Measurements from ENCODE around the gene GPRC5D.

GPRC5D gene

DNA sequence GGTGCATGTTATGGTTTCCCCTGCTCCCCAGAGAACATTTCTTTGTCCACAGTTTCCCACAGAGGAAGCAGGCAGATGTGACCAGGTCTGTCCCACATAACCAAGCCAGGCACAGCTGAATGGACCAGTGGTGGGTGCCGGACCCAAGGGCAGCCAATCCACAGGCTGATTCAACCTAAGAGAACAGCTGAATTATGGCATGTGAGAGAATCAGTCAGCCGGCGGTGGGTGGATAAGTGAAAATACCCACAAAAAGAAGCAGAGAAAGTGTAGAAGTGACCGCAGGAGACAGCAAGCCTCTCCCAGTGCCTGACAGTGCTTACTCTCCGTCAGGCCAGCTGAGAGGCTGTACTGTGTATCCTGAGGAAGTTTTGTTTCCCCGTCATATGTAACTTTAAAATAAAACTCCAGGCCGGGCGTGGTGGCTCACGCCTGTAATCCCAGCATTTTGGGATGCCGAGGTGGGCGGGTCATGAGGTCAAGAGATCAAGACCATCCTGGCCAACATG lies 14.9 kb downstream of the GPRC5D start:
- no peak for DNase-seq

DNA sequence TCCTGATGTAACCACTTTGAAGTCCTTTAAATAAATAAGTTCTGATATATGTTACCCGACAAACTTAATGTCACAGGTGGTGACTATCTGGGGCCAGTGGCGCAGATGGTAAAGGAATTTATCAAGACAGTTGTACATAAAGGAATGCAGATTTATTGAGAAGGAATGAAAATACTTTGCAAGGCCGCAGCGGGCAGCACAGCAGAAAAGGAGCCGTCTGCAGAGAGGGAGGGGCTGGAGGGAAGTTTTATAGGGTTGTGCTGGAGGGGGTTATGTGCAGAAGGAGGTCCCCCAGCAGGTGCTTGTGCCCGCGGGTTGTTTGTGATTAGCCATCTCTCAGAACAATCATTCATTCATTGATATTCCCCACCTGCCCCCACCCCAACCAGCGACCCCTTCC lies 17.4 kb downstream of the GPRC5D start:
- no peak for DNase-seq

- DNase-seq = no peak
Observed at GRCh38 chr12:12933742-12934141, 18.2 kb downstream of the GPRC5D start.

DNA sequence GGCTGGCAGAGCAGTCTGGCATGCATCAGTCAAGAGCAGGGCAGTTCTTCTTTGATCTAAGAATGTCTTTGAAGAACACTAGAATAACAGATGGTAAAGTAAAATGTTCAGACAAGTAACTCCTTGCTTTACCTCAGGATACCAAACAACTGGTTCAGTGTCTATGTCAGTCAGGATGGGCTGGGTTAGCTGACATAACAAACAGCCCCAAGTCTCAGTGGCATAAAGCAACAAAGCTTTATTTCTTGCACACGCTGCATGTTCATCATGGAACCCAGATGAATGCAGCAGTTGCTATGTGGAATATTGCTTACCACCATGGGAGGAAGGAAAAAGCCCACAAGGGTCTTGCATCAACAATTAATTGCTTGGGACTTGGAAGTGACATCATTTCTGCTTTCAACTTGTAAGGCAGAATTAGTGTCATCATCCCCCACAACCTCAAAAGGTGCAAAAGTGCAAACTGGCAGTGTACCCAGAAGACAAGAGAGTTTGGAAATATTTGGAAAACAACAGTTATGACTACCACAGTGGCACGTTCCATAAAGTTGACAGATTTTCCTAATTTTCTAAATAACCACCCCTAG lies 21.2 kb downstream of the GPRC5D start:
- DNase-seq = no peak

DNA sequence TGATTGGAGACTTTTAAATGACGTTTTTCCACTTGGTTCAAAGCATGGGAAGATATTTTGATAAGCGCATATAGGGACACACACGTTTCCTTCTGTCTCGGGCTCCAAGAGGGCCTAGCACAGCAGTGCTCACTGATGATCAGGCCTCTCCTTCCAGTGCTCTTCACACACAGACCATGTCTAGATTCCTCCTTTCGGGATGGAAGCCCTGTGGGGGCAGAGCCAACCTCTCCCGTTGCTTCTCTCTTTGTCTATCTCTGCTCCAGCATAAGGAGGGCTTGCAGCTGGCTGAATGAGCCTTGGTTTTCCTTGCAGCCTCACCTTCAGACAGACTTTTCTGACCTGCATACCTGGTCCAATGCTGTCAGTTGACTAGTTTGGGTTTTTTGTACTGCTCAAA lies 22.3 kb downstream of the GPRC5D start:
- DNase-seq = no peak

GRCh38 chr12:12927211-12928079 lies 24.5 kb downstream of the GPRC5D start:
- peak; percentile 47 for DNase-seq

GRCh38 chr12:12926571-12927071 lies 25.3 kb downstream of the GPRC5D start:
- DNase-seq = peak; percentile 47

DNA sequence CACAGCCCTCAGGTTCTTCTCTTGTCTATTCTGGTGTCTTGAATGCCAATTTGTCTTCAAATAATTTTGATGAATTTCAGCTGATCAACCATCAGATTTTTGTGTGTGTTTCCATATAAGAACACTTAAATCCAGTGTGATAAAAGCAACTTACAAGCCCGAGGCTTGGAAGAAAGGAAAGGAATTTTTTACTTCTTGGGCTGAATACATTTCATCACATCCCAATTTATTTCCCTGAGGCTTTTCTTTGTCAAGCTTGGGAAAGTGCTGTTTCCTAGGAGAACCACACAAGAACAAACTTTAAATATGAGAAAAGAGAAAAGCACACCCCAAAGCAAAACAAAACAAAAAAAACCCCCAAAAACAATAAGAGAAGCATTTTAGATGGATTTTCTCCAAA lies 26.6 kb downstream of the GPRC5D start:
- no peak for DNase-seq

DNA sequence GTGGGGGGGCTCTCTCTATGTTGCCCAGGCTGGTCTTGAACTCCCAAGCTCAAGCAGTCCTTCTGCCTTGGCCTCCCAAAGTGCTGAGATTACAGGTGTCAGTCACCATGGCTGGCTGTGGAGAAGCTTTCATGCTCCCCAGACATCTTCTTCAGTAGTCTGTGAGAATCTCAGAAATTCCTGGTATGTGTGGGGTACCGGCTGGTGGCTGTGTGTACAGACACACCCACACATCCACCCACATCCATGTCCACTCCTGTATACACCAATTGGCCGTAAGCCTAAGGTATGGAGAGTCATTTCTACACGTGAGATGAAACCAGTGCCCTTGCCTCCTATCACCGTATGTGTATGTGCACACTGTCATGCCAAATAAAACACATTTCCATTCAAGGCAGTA lies 27.8 kb downstream of the GPRC5D start:
- DNase-seq = no peak

- no peak for DNase-seq
Observed at GRCh38 chr12:12922978-12923377, 29.0 kb downstream of the GPRC5D start.

DNA sequence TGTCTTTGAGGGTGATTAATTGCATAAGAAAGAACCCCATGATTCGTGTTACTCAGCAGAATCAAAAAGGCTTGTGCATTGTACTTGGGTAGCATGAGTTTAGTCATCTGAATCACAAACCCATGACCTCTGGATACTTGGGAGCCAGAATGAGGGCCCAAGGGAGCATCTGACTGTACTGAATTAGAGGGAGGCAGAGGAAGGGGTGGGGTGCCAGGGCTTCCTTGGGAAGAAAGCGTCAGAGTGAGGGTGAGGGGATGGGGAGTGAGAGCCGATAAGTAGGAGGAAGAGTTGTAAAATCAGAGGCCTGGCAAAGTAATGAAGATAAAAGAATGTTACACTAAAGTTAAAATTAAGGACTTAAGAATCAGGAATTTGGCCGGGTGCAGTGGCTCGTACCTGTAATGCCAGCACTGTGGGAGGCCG lies 29.8 kb downstream of the GPRC5D start:
- peak; percentile 35 for DNase-seq

DNA sequence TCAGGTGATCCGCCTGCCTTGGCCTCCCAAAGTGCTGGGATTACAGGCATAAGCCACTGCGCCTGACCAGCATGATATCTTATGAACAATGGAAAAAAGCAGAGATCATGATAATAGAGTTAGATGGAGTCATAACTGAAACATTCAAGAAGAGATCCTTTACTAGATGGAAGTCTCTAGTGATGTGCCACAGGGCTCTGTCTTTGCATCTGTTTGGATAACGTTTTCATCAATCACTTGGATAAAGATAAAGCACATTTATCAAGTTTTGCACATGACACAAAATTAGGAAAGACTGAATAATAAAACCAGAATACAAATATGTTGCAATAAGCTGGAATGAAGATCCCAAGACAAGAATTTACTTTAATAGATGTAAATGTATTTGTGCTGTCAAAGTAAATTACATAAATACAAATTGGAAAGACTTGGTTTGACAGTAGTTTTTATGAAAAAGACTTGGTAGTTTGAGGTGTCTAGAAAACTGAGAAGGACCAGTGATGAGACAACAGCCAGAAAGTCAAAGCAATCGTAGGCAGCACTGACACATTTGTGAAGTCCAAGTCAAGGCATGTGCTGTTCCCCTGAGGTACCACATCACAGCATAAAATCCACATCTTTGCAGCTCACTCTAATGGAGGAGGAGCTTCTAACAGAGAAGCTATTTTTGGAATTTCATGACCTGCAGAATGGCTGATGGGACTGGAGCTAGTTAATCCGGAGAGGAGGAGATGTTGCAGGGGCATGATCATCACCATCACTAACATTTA lies 32.1 kb downstream of the GPRC5D start:
- DNase-seq = no peak

DNA sequence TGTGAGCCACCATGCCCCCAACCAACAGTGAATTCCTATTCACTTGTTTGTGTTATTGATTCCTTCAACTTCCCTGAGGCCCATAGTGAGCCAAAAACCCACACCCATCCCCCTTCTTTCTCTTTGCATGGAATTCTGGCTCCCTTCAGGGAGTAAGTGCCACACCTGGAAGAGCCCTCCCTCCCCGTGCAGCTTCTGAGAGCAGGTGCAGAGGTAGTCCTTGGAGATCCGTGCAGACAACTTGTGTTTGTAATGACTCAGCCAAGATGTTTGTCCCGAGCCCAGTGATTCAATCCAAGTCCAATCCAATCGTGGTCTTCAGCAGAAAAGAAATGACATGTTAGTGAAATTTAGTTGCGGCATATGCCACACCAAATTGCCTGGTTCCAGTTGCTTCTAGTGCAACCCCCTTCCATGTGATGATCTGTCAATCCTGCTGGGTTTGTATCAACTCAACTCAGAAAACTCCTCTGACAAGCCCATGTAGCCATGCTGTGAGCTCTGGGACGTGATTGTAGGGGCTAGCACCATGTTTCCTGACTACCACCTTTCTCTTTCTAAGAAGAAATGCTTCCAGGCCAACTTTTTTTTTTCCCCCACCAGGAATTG lies 33.1 kb downstream of the GPRC5D start:
- DNase-seq = no peak

- no peak for DNase-seq
Observed at GRCh38 chr12:12917517-12917916, 34.5 kb downstream of the GPRC5D start.

DNA sequence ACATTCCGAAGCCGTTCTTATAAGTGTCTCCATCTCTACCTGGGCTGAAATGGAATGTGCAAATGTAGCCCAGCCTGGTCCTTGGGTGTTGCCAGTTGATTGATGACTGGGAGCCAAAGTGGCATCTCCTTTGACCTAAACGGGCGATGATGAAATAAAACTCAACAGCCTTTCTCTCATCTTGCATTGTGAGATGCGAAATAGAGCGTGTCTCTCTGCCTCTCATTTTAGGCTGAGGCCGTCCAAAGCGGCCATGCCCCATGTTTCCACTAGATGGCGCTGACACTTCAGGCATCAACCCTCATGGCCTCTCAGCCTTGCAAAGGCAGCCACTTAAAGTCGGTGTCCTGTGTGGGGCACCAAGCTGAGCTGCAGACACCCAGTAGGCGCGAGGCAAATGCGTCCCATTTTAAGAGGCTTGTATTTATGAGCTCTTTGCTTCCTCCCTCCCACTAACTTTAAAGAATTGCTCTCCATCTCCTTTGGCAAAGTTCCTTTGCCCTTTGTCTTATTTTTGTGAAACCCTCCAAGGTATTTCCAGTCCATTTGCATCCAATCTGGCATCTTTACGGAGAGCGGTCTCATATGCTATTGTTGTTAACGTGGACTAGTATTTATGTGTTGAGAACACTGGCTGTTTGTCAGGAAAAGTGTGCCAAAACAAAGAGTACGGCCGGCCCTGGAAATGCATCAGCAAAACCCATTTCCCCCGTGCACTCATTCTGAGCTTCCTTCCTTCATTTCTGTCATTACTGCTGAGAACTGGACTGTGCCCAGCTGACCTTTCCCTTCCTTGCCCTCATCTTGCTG lies 35.6 kb downstream of the GPRC5D start:
- DNase-seq = peak; percentile 77

GRCh38 chr12:12915656-12916055 lies 36.3 kb downstream of the GPRC5D start:
- no peak for DNase-seq

DNA sequence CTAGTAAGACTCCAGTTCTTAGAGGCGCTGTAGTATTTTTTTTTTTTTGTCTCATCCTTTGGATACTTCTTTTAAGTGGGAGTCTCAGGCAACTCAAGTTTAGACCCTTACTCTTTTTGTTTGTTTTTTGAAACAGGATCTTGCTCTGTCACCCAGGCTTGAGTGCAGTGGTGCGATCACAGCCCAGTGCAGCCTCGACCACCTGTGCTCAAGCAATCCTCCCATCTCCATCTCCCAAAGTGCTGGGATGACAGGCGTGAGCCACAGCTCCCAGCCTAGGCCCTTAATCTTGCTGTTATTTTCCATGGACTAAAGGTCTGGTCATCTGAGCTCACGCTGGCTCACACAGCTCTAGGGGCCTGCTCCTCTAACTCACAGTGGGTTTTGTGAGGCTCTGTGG lies 39.3 kb downstream of the GPRC5D start:
- no peak for DNase-seq

DNA sequence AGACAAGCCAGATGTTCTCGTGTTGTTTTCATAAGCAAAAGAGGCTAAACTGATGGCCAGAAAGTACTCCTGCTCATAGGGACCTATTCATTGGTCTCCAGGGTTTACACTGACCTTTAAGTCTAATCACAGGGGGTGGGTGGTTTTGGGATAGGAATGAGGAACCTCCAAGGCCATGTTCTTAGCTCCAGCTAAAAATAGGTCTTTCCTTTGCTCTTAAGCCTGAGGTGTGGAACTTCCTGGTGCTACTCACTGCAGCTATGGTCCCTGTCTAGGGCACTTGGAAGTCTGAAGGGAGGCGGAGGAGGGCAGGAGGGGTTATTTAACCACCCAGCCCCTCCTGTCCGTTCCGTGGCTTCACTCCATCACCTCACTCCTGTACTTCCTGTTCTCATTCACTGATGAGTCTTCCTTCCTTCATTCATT lies 42.0 kb downstream of the GPRC5D start:
- DNase-seq = no peak

GRCh38 chr12:12909228-12909994 lies 42.6 kb downstream of the GPRC5D start:
- DNase-seq = no peak

GRCh38 chr12:12908711-12909110 lies 43.3 kb downstream of the GPRC5D start:
- no peak for DNase-seq

- no peak for DNase-seq
Observed at GRCh38 chr12:12908252-12908651, 43.7 kb downstream of the GPRC5D start.
